ENCODE results near the gene GJB2.

GRCh38 chr13:20190076-20190475 lies 2.7 kb downstream of the GJB2 start:
- TF ChIP-seq CTCF (IDR thresholded peaks at IDR 0.05) (no peak), POLR2A (IDR thresholded peaks at IDR 0.05) (no peak)
